Right atrium auricular region (tissue), 2 donors: ENCODE measurements around the gene TMEM59L. TPM values are rescaled to one million over a fixed set of nuclear protein-coding genes. Genes with fewer than 3 reads are reported as not detected.
"Not testable (repeated sequence)": the region's sequence is repeated elsewhere in the genome, so short reads cannot be mapped to it uniquely, and the experiment has no call there.

Experiments
- DNase-seq: peaks from one replicate; pipeline ENCODE4 v3.0.0-alpha.2; 2019; ENCODE audit warnings: low spot score
- H3K27ac ChIP-seq, 2 donors: fragments of 200-600 bp; sonication (generic); 1 replicate in 1 of 2; 2 replicates in 1 of 2; pipeline ENCODE4 v1.5.1; 2016 to 2019
- H3K27me3 ChIP-seq, 2 donors: fragments of 200-600 bp; sonication (generic); one replicate each; pipeline versions ENCODE4 v1.5.1 to v1.6.0; 2017 to 2019
- H3K36me3 ChIP-seq: fragments of 200-600 bp; sonication (generic); one replicate; pipeline ENCODE4 v1.5.1; 2016
- H3K4me1 ChIP-seq, 2 donors: fragments of 200-600 bp; sonication (generic); one replicate each; pipeline versions ENCODE4 v1.5.1 to v1.6.0; 2017 to 2019
- H3K4me3 ChIP-seq, 2 donors: fragments of 200-600 bp; sonication (generic); 1 replicate in 1 of 2; 2 replicates in 1 of 2; pipeline ENCODE4 v1.5.1; 2017 to 2019; ENCODE audit warnings: mild to moderate bottlenecking in 1 of 2, moderate library complexity in 1 of 2
- H3K9me3 ChIP-seq, 2 donors: fragments of 200-600 bp; sonication (generic); one replicate each; pipeline ENCODE4 v1.5.1; 2019
- CTCF ChIP-seq, 2 donors: fragments of 200-600 bp; sonication (generic); IDR thresholded peaks; one replicate each; pipeline ENCODE4 v1.5.1; 2019; ENCODE audit warnings: antibody characterized with exemption in 2 of 2
- total RNA-seq, 2 donors: library from RNA; depleted of rRNA; stranded (reverse); fragments of >200 nt; gene quantifications; one replicate each; pipeline ENCODE4 v1.1.0, GENCODE V29; 2016

The TMEM59L gene
- total RNA-seq, 2 donors from 2014 or later = 2.2 to 3.0 TPM

DNA sequence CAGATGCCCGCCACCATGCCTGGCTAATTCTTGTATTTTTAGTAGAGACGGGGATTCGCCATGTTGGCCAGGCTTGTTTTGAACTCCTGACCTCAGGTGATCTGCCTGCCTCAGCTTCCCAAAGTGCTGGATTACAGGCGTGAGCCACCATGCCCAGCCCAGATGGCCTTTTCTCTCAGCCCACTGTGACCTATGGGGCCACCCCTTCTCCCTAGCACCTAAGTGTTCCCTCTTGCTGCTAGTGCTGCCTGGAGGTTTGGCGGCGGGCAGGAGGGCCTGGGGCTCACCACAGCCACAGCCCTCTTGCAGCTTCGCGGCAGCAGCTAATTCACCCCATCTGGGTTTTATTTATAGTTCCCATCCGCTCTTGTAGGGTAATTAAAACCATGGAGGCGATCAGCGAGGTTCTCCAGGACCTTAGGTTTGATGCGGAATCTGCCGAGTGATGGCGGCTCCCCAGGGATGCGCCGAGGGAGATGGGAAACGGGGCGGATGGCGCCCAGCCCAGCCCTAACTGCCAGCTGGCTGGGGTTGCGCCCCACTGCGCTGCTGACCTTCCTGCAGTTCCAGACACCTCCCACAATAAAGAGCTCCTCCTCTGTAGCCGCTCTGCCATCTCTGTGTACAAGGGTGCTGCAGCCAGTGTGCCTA, 20.8 kb upstream of the TMEM59L start:
- Histone ChIP-seq H3K27me3 (no peaks in the 10 kb centered on the region), H3K27ac (no peak overlapping the region), H3K36me3 (peaks cover 10% of the 10 kb centered on the region), H3K4me1 (peaks cover 0 to 43% of the 10 kb centered on the region in 2 donors), H3K9me3 (no peaks in the 10 kb centered on the region), H3K4me3 (no peak overlapping the region)
- DNase-seq = no peak
- no peak for TF ChIP-seq CTCF (IDR thresholded peaks at IDR 0.05)

GRCh38 chr19:18592732-18593131, 19.9 kb upstream of the TMEM59L start:
- Histone ChIP-seq H3K36me3 (peaks cover 10% of the 10 kb centered on the region), H3K4me1 (peaks cover 0 to 46% of the 10 kb centered on the region in 2 donors)
- H3K27me3 ChIP-seq, DNase-seq, H3K27ac ChIP-seq, H3K9me3 ChIP-seq, H3K4me3 ChIP-seq: not testable (repeated sequence)

GRCh38 chr19:18593367-18594095, 19.1 kb upstream of the TMEM59L start:
- DNase-seq = no peak
- Histone ChIP-seq H3K9me3 (no peaks in the 10 kb centered on the region), H3K27ac (peak overlapping the region in 1 of 2 donors; percentile 63), H3K4me3 (peak overlapping the region in 1 of 2 donors; percentile 44), H3K4me1 (peaks cover 0 to 38% of the 10 kb centered on the region in 2 donors), H3K36me3 (peaks cover 10% of the 10 kb centered on the region), H3K27me3 (no peaks in the 10 kb centered on the region)
- TF ChIP-seq CTCF (IDR thresholded peaks at IDR 0.05) = no peak

DNA sequence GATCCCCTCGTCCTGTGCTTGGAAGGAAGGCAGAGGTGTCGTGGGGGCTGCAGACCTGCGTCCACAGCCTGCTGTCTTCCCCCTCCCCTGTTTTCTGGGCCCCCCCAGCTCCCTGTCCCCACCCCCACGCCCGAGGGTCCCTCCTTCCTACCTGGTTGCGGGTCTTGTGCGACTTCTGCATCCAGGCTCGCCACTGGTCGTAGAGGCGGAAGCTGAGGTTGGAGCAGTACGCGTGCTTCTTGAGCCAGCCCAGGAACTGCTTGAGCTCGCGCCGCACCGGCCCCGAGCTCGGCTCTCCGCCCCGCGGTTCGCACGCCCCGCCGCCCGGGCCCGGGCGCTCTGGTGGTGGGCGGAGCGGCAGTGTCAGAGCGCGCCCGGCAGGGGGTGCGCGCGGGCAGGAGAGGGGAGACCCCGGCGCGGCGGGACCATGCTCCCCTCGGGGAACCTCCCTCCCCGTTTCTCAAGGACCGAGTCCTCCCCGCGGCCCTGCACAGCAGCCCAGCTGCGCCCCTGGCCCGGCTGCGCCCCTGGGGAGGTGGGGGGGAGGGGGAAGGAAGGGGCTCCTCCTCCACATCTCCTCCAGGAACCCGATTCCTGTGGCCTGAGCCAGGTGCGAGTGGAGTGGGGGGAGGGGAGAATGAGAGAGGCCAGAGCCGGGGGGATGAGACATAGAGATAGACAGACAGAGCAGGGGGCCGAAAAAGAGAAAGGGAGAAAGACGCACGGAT, 18.4 kb upstream of the TMEM59L start:
- peak overlapping the region; percentile 28 to 44 for H3K4me3 ChIP-seq
- no peaks in the 10 kb centered on the region for H3K9me3 ChIP-seq
- H3K36me3 ChIP-seq = peaks cover 10% of the 10 kb centered on the region
- DNase-seq = peak; percentile 73
- peaks cover 0 to 35% of the 10 kb centered on the region in 2 donors for H3K4me1 ChIP-seq
- TF ChIP-seq CTCF (IDR thresholded peaks at IDR 0.05) = peak; percentile 95 to 98
- peak overlapping the region; percentile 2 to 63 for H3K27ac ChIP-seq
- H3K27me3 ChIP-seq = no peaks in the 10 kb centered on the region

DNA sequence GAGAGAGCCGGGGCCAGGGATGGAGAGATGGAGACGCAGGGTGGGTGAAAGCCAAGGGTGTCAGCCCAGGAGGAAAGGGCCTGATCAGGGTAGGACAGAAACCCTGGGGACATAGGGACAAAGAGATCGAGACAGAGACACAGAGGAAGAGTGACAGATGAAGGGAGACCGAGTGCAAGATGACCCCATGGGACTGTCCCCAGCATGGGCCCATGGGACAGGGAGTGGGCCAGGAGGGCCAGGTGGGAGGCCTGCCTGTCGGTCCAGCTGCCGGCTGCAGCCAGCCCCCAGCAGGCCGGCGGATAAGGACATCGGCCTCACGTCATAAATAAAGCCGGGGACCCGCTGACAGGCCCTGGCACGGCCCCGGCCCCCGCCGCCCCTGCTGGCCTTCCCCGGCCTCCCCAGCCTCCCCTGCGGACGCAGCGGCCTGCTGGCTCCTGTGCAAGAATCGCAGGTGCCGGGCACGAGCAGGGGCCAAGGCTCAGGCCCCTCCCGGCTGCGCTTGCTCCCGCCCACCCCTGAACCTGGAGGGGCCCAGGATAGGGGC, 17.8 kb upstream of the TMEM59L start:
- TF ChIP-seq CTCF (IDR thresholded peaks at IDR 0.05) = no peak
- no peak for DNase-seq
- H3K9me3 ChIP-seq = no peaks in the 10 kb centered on the region
- peak overlapping the region; percentile 28 to 44 for H3K4me3 ChIP-seq
- H3K4me1 ChIP-seq = peaks cover 0 to 29% of the 10 kb centered on the region in 2 donors
- H3K27me3 ChIP-seq = no peaks in the 10 kb centered on the region
- H3K36me3 ChIP-seq = peaks cover 10% of the 10 kb centered on the region
- peak overlapping the region; percentile 2 to 63 for H3K27ac ChIP-seq

GRCh38 chr19:18595475-18595874, 17.2 kb upstream of the TMEM59L start:
- DNase-seq = no peak
- TF ChIP-seq CTCF (IDR thresholded peaks at IDR 0.05) = no peak
- Histone ChIP-seq H3K27ac (no peak overlapping the region), H3K36me3 (peaks cover 9% of the 10 kb centered on the region), H3K4me3 (no peak overlapping the region), H3K9me3 (no peaks in the 10 kb centered on the region), H3K4me1 (peaks cover 0 to 28% of the 10 kb centered on the region in 2 donors), H3K27me3 (no peaks in the 10 kb centered on the region)
